GM13976 (cell line): Measurements from ENCODE around the gene ADIPOR1.
"Not testable (repeated sequence)": the region's sequence is repeated elsewhere in the genome, so short reads cannot be mapped to it uniquely, and the experiment has no call there.

ENCODE experiments used
- DNase-seq: peaks from one replicate; pipeline ENCODE4 v3.0.0; 2012; ENCODE audit warnings: low spot score
- in situ Hi-C: fragments of 300-500 bp; cut with MboI; formaldehyde crosslinking; loops from one replicate; pipeline ENCODE4 v1.12.0; 2022; ENCODE audit warnings: low sequenced_read_pairs, mixed read lengths, inconsistent platforms; ENCODE audit not compliant: unreplicated experiment
- TF ChIP-seq, protein P1 (sequence below): IDR thresholded peaks from 2 replicates; pipeline ENCODE4 v1.5.1; 2012; ENCODE audit warnings: borderline replicate concordance, mild to moderate bottlenecking; ENCODE audit not compliant: insufficient read depth; ENCODE audit errors: extremely low read depth, missing control alignments, control extremely low read depth

ADIPOR1 gene

GRCh38 chr1:202919615-202920014 is 38.5 kb downstream of the ADIPOR1 start:
- in situ Hi-C loops: no loop called here
- TF ChIP-seq, protein P1, sequence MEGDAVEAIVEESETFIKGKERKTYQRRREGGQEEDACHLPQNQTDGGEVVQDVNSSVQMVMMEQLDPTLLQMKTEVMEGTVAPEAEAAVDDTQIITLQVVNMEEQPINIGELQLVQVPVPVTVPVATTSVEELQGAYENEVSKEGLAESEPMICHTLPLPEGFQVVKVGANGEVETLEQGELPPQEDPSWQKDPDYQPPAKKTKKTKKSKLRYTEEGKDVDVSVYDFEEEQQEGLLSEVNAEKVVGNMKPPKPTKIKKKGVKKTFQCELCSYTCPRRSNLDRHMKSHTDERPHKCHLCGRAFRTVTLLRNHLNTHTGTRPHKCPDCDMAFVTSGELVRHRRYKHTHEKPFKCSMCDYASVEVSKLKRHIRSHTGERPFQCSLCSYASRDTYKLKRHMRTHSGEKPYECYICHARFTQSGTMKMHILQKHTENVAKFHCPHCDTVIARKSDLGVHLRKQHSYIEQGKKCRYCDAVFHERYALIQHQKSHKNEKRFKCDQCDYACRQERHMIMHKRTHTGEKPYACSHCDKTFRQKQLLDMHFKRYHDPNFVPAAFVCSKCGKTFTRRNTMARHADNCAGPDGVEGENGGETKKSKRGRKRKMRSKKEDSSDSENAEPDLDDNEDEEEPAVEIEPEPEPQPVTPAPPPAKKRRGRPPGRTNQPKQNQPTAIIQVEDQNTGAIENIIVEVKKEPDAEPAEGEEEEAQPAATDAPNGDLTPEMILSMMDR: no peak
- DNase-seq: no peak

GRCh38 chr1:202915146-202915545 is 43.0 kb downstream of the ADIPOR1 start:
- TF ChIP-seq, protein P1: no peak
- in situ Hi-C loops: no loop called here
- no peak for DNase-seq

DNA sequence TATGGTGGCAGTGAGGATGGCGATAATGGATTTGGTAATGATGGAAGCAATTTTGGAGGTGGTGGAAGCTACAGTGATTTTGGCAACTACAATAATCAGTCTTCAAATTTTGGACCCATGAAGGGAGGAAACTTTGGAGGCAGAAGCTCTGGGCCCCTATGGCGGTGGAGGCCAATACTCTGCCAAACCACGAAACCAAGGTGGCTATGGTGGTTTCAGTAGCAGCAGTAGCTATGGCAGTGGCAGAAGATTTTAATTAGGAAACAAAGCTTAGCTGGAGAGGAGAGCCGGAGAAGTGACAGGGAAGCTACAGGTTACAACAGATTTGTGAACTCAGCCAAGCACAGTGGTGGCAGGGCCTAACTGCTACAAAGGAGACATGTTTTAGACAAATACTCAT is 45.6 kb downstream of the ADIPOR1 start:
- DNase-seq, in situ Hi-C loops: not testable (repeated sequence)

DNA sequence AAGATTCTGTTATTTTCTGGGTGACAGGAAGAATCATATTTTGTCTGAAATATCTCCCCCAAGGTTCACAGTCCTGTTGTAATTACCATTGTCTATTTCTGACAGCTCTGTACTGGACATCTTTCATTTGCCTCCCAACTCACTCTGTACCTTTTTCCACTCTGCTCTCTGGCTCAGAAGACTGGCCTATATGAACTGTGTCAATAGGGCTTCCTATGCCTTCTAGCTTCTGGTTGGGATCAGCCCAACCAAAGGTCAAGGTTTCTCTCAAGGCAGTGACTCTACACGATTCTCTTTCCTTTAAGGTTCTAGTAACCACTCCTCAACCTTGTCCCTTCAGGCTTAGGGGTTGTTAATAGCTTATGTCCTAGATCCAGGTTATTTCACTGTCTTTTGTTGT is 48.6 kb downstream of the ADIPOR1 start:
- no peak for DNase-seq
- in situ Hi-C loops: no loop called here
- TF ChIP-seq, protein P1: no peak

- TF ChIP-seq, protein P1: no peak
- no peak for DNase-seq
- in situ Hi-C loops: no loop called here
Measured at GRCh38 chr1:202908998-202909397, 49.1 kb downstream of the ADIPOR1 start.

- DNase-seq: no peak
- TF ChIP-seq, protein P1: no peak
- in situ Hi-C loops: no loop called here
Measured at GRCh38 chr1:202905331-202905730, 52.8 kb downstream of the ADIPOR1 start.

- DNase-seq, in situ Hi-C loops: not testable (repeated sequence)
Measured at GRCh38 chr1:202903808-202904207, 54.3 kb downstream of the ADIPOR1 start.

GRCh38 chr1:202901555-202901954 is 56.6 kb downstream of the ADIPOR1 start:
- no peak for DNase-seq
- TF ChIP-seq, protein P1: no peak
- in situ Hi-C loops: no loop called here
